ENCODE results near the gene ACTR1B.
"Not testable (repeated sequence)": the region's sequence is repeated elsewhere in the genome, so short reads cannot be mapped to it uniquely, and the experiment has no call there.

Gene ACTR1B

GRCh38 chr2:97617911-97618310, 45.9 kb downstream of the ACTR1B start:
- ATAC-seq, result no peak
- TF ChIP-seq ZNF565 (CRISPR knock-in tag; conservative IDR thresholded peaks at IDR 0.05; ENCODE audit: low read depth) (no peak), ZFP30 (CRISPR knock-in tag; IDR thresholded peaks at IDR 0.05) (no peak), ARNTL (CRISPR knock-in tag; IDR thresholded peaks at IDR 0.05; ENCODE audit: borderline replicate concordance, low read depth) (no peak)
- TF ChIP-seq, protein P1, sequence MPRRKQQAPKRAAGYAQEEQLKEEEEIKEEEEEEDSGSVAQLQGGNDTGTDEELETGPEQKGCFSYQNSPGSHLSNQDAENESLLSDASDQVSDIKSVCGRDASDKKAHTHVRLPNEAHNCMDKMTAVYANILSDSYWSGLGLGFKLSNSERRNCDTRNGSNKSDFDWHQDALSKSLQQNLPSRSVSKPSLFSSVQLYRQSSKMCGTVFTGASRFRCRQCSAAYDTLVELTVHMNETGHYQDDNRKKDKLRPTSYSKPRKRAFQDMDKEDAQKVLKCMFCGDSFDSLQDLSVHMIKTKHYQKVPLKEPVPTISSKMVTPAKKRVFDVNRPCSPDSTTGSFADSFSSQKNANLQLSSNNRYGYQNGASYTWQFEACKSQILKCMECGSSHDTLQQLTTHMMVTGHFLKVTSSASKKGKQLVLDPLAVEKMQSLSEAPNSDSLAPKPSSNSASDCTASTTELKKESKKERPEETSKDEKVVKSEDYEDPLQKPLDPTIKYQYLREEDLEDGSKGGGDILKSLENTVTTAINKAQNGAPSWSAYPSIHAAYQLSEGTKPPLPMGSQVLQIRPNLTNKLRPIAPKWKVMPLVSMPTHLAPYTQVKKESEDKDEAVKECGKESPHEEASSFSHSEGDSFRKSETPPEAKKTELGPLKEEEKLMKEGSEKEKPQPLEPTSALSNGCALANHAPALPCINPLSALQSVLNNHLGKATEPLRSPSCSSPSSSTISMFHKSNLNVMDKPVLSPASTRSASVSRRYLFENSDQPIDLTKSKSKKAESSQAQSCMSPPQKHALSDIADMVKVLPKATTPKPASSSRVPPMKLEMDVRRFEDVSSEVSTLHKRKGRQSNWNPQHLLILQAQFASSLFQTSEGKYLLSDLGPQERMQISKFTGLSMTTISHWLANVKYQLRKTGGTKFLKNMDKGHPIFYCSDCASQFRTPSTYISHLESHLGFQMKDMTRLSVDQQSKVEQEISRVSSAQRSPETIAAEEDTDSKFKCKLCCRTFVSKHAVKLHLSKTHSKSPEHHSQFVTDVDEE (CRISPR knock-in tag; IDR thresholded peaks at IDR 0.05), result no peak

GRCh38 chr2:97615746-97616145, 48.1 kb downstream of the ACTR1B start:
- ATAC-seq, result not testable (repeated sequence)

DNA sequence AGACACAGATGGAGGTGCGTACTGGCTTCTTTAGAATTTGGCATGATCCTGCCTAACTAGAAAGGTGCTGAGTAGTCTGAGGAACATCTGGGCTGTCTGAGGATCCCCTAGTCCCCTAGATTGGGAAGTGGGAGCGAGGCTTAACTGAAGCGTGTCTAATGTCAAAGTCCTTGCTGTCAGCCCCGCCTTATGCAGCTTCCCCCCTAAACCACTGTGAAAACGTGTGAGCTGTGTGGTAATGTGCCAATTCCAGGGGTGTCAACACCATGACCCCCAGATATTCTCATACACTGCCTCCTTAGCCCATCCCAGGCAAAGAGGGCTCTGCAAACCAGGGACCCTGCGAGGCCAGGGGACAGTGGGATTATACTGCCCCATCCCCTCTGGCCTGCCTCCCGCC, 51.9 kb downstream of the ACTR1B start:
- ATAC-seq, result not testable (repeated sequence)

DNA sequence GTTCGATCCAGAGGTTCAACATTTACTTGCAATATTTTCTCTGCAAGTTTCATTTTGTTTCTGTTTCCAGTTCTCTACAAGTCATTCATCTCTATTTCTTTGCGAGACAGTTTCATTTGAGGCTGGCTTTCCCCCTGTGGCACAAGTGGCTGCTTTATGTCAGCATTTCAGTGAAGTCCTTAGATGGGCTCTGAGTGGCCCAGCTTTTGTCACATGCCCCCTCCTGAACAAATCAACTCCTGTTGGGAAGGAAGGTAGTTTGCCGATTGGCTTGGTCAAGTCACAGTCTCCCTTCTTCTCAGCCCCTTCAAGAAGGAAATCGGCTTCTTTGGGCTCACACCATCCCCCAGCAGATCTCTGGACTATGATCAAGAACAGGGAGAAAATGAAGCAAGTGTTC, 55.1 kb downstream of the ACTR1B start:
- not testable (repeated sequence) for ATAC-seq
